HG03571 (cell line): ENCODE data around the gene SRP54.
A peak's percentile ranks its signal among the peaks of the same experiment; 100 is the strongest.
"Not testable (repeated sequence)": the region's sequence is repeated elsewhere in the genome, so short reads cannot be mapped to it uniquely, and the experiment has no call there.

Source experiments
- ATAC-seq: cut with Tn5 transposase; IDR thresholded peaks from one replicate; pipeline ENCODE4 v1.9.1; 2021; ENCODE audit not compliant: unreplicated experiment

The SRP54 gene

GRCh38 chr14:34982421-34983147 lies at the start of gene SRP54:
TSS of gene SRP54 (plus strand) at chr14:34982992. CDS start at chr14:34996710, 13,718 bp downstream.
- peak; percentile 79 for ATAC-seq

GRCh38 chr14:34933301-34933700 lies 49.5 kb upstream of the SRP54 start:
- ATAC-seq, result no peak

GRCh38 chr14:34935488-34935887 lies 47.3 kb upstream of the SRP54 start:
- no peak for ATAC-seq

- ATAC-seq, result no peak
Measured at GRCh38 chr14:34937442-34937841, 45.4 kb upstream of the SRP54 start.

GRCh38 chr14:34937876-34938275 lies 44.9 kb upstream of the SRP54 start:
- no peak for ATAC-seq

GRCh38 chr14:34943506-34943905 lies 39.3 kb upstream of the SRP54 start:
- ATAC-seq, result no peak

- ATAC-seq, result no peak
Measured at GRCh38 chr14:34944744-34945143, 38.0 kb upstream of the SRP54 start.

GRCh38 chr14:34946699-34947098 lies 36.1 kb upstream of the SRP54 start:
- ATAC-seq, result no peak

GRCh38 chr14:34951286-34951685 lies 31.5 kb upstream of the SRP54 start:
- ATAC-seq, result no peak

- ATAC-seq, result no peak
Measured at GRCh38 chr14:34956931-34957330, 25.9 kb upstream of the SRP54 start.

GRCh38 chr14:34957771-34958286 lies 25.0 kb upstream of the SRP54 start:
- no peak for ATAC-seq

- not testable (repeated sequence) for ATAC-seq
Measured at GRCh38 chr14:34962106-34962505, 20.7 kb upstream of the SRP54 start.

GRCh38 chr14:34964977-34965764 lies 17.6 kb upstream of the SRP54 start:
- ATAC-seq, result no peak

- no peak for ATAC-seq
Measured at GRCh38 chr14:34965912-34966311, 16.9 kb upstream of the SRP54 start.

GRCh38 chr14:34966413-34966812 lies 16.4 kb upstream of the SRP54 start:
- ATAC-seq, result no peak

- ATAC-seq, result no peak
Measured at GRCh38 chr14:34970665-34971064, 12.1 kb upstream of the SRP54 start.

- ATAC-seq, result no peak
Measured at GRCh38 chr14:34971381-34971780, 11.4 kb upstream of the SRP54 start.

GRCh38 chr14:34971801-34972200 lies 11.0 kb upstream of the SRP54 start:
- no peak for ATAC-seq

GRCh38 chr14:34978444-34978843 lies 4.3 kb upstream of the SRP54 start:
- no peak for ATAC-seq

GRCh38 chr14:34980337-34980900 lies 2.4 kb upstream of the SRP54 start:
- no peak for ATAC-seq

- ATAC-seq, result peak; percentile 5
Measured at GRCh38 chr14:34981743-34982420, 910 bp upstream of the SRP54 start.
